HG03520 (cell line): Measurements from ENCODE around the gene B4GALT5.
A peak's percentile ranks its signal among the peaks of the same experiment; 100 is the strongest.
"Not testable (repeated sequence)": the region's sequence is repeated elsewhere in the genome, so short reads cannot be mapped to it uniquely, and the experiment has no call there.

Experiments
- ATAC-seq: cut with Tn5 transposase; IDR thresholded peaks from one replicate; pipeline ENCODE4 v1.9.1; 2021; ENCODE audit warnings: mild to moderate bottlenecking, moderate library complexity; ENCODE audit not compliant: unreplicated experiment

B4GALT5 gene

GRCh38 chr20:49633023-49633422, 80.7 kb downstream of the B4GALT5 start:
- no peak for ATAC-seq

- ATAC-seq: no peak
Observed at GRCh38 chr20:49631856-49632418, 81.7 kb downstream of the B4GALT5 start.

GRCh38 chr20:49631061-49631716, 82.5 kb downstream of the B4GALT5 start:
- no peak for ATAC-seq

- ATAC-seq: peak; percentile 84
Observed at GRCh38 chr20:49630396-49630951, 83.2 kb downstream of the B4GALT5 start.

- ATAC-seq: no peak
Observed at GRCh38 chr20:49629606-49630005, 84.1 kb downstream of the B4GALT5 start.

GRCh38 chr20:49628280-49628679, 85.4 kb downstream of the B4GALT5 start:
- not testable (repeated sequence) for ATAC-seq

GRCh38 chr20:49627329-49627761, 86.3 kb downstream of the B4GALT5 start:
- no peak for ATAC-seq

- not testable (repeated sequence) for ATAC-seq
Observed at GRCh38 chr20:49624988-49625387, 88.7 kb downstream of the B4GALT5 start.

GRCh38 chr20:49624317-49624716, 89.4 kb downstream of the B4GALT5 start:
- no peak for ATAC-seq

- ATAC-seq: no peak
Observed at GRCh38 chr20:49622243-49622642, 91.4 kb downstream of the B4GALT5 start.

GRCh38 chr20:49620364-49621240, 93.1 kb downstream of the B4GALT5 start:
- peak; percentile 77 for ATAC-seq

GRCh38 chr20:49619113-49620048, 94.3 kb downstream of the B4GALT5 start:
- no peak for ATAC-seq

GRCh38 chr20:49618289-49618688, 95.4 kb downstream of the B4GALT5 start:
- no peak for ATAC-seq

- not testable (repeated sequence) for ATAC-seq
Observed at GRCh38 chr20:49617394-49617793, 96.3 kb downstream of the B4GALT5 start.

GRCh38 chr20:49616154-49617007, 97.3 kb downstream of the B4GALT5 start:
- no peak for ATAC-seq

- ATAC-seq: no peak
Observed at GRCh38 chr20:49615401-49616153, 98.1 kb downstream of the B4GALT5 start.

GRCh38 chr20:49615051-49615400, 98.7 kb downstream of the B4GALT5 start:
- ATAC-seq: not testable (repeated sequence)

GRCh38 chr20:49614338-49615050, 99.2 kb downstream of the B4GALT5 start:
- no peak for ATAC-seq
